ENCODE results near the gene HEXIM1.

Gene HEXIM1

DNA sequence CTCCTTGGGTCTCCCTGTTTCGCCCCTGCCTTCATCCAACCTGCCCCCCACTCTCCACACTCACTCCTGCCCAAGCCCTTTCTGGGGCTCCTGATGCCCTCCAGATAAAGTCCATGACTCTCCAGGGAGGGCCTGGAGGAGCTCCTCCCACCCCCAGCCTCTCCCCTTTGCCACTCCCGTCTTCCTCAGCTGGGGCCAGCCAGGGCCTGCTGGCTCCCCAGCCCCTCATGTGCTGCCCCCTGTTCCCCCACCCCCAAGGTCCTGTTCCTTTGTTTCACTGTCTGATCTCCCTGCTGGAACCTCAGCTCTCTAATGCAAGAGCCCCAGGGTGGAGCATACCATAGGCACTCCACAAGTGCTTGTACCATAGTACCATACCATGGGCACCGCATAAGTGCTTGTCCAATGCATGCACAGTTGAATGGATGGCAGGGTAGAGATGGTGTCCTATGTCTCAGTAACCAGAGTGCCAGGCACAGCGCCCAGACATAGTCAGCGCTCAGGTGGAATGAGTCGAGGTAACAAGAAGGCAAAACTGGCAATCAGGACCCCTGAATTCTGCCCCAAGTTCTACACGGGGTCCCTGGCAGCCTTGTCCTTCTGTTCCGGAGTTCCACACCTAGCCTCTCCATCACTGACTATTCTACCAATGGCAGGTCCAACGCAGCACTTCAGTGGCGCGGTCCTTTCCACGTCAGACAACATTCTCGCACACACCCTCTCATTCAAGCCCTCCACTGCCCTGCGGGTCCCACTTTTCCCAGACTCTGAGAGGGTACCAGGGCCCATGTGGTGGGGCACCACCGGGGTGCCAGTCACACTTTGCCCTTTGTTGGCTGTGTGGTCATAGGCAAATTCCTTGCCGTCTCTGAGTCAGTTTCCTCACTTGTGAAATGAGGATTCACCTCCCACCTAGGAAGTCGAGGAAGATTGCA lies 17.3 kb upstream of the HEXIM1 start:
- DNase-seq: no peak

DNA sequence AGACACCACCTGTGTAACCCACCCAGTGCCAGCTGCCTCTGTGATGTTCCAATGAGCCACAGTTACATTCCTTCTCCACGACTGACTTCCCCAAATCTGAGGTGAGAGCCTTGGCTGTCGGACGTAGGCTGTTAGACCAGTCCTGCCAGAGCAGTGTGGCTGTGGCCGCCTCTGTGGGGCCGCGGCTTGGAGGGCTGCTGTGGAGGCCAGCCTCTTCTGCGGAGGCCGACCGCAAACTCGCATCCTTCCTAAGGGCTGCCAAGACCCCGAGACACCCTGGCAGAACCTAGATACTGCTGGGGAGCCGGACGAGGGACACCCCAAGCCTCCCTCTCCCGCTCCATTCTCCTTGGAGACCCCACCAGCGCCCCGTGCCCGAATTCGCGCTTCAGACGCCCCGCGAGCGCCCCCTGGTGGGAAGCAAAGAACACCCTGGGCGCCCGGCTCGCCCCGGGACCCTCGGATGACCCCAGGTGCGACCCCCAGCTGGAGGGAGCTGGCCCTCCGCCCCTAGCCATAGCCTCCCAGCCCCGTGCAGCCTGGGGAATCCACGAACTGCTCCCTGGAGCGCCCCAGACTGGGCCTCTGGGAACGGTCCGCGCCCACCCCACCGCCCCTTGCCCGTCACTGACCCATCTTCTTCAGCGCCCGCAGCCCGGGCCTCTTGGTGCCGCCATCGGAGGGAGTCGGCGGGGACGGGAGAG lies 16.5 kb upstream of the HEXIM1 start:
- DNase-seq: no peak

DNA sequence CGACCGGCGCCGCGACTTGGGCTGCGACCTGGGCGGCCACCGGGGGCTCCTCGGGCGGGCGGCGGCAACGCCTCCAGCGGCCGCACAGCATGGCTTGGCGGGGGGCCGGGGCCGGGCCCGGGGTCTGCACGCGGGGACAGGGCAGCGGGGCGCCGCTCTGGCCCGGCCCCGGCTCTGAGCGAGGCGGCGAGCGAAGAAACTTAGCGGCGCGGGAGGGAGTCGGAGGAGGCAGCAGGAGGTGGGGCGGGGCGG lies 16.0 kb upstream of the HEXIM1 start, which contains the start of gene PLCD3:
TSS of gene PLCD3 (minus strand) at position 196 of the 252 bp plus-strand sequence. CDS start at position 91, 105 bp downstream.
- no peak for DNase-seq

DNA sequence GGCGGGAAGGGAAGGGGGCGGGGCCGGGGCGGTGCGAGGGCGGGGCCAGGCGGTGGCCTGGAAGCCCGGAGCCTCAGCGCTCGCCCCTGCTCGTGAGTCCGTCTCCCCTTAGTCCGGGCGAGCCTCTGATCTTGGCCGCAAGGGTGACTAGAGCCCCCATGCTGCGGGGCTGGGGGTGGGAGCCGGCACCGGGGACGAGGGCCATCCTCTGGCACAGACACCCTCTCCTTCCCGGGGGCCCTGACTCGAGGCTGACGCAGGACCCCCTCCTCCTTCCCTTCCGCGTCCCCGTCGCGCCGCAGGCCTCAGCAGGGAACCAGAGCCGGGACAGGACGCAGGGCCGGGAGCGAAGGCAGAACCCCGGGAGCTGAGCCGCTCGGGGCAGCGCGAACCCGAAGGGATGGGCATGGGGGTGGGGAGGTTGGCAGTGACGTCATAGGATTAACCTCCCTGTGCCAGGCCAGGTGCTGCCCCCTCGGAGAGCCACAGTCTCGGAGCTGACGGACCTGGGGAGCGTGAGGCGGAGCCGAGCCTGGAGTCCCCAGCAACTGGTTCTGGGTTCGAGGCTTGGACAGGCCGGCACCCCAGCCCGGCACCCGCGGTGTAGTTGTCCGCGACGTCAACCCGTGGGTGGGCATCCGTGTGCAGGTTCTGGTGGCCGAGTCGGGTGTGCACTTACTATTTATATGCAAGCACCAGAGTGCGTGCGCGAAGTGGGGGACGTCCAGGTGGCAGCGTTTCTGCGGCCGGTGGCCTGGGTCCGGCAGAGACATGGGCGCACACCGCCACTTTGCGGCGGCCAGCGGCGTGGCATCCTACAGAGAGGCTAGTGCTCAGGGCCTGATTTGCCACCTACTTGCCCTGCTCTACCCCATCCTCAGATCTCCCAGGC lies 15.5 kb upstream of the HEXIM1 start:
- peak; percentile 69 for DNase-seq

DNA sequence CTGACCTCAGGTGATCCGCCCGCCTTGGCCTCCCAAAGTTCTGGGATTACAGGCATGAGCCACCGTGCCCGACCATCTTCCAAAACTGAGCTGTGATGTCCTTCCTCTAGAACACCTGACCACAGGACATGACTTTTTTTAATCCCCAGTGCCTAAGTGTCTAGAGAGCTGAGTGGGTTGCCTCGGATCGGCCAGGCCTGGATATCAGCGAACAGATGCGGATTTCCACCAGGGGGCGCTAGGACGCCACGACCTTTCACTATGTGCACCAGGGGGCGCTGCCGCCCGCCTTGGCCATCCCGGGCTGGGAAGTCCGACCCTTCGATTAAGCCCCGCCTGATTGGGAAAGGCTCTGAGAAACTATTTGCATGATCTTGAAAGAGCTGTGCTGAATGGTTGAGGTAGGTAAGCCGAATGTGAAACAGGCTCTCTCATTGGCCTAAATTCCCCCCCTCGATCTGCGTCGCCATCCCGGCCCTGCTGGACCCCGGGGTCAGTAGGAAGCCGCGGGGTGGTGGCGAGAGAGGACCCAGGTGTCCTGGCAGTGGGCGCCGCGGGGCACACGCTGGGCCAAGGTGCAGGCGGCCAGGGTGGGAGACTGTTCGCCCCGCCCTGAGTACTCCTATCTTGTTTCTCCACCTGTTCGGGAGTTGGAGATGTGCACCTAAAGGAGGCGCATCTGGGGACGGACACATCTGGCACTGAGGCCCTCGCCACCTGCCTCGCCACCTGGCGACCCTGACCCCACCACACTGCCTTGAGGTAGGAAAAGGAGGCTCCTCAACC lies 12.9 kb upstream of the HEXIM1 start, which contains the start of gene ACBD4:
TSS of gene ACBD4 (plus strand) at position 496 of the 786 bp plus-strand sequence. CDS start 458 bp downstream, outside the sequence.
- DNase-seq: peak; percentile 96

DNA sequence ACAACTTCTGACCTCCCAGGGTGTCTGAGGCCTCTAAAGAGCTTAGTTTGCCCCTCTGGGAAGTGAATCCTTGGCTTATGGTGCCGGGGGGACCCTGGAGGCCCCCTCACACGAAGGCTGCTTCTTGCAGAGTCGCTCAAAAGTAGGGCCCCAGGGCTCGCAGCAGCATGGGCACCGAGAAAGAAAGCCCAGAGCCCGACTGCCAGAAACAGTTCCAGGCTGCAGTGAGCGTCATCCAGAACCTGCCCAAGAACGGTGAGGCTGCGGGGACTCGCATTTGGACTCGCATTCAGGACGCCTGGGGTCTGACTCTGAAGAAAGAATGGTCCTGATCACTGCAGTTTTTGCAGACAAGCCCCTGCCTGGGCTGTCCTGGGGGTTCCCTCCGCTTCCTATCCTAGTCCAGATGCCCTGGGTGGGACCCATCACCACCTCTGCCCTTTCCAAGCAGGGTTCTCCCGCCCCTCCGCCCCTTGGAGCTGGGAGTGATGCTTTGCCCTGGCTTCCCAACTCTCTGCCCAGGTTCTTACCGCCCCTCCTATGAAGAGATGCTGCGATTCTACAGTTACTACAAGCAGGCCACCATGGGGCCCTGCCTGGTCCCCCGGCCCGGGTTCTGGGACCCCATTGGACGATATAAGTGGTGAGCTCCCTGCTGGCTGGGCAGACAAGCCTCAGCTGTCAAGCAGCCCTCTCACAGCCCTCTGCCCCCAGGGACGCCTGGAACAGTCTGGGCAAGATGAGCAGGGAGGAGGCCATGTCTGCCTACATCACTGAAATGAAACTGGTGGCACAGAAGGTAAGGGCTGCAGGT lies 12.1 kb upstream of the HEXIM1 start:
- DNase-seq: no peak

DNA sequence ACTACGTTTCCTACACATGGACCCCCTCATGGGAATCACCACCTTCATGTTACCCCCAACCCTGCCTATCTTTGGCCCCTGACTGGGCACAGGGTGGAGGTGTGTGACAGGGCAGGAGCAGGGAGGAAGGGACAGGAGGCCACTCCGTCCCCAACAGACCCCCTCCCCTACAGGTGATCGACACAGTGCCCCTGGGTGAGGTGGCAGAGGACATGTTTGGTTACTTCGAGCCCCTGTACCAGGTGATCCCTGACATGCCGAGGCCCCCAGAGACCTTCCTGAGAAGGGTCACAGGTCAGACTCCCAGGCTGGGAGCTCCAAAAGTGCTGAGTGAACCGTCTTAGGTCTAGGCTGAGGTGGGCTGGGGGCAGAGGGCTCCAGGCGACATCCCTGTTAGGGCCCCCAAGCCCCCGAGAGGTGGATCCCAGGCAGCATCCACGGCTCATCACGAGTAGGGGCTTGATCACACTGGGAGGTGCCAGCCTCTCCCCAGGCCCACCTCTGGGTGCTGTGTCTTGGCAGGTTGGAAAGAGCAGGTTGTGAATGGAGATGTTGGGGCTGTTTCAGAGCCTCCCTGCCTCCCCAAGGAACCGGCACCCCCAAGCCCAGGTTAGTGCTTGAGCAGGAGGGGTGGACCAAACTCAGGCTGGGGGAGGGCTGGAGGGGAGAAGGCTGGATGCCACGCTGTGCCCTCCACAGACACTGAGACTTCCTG lies 11.3 kb upstream of the HEXIM1 start:
- DNase-seq: no peak

DNA sequence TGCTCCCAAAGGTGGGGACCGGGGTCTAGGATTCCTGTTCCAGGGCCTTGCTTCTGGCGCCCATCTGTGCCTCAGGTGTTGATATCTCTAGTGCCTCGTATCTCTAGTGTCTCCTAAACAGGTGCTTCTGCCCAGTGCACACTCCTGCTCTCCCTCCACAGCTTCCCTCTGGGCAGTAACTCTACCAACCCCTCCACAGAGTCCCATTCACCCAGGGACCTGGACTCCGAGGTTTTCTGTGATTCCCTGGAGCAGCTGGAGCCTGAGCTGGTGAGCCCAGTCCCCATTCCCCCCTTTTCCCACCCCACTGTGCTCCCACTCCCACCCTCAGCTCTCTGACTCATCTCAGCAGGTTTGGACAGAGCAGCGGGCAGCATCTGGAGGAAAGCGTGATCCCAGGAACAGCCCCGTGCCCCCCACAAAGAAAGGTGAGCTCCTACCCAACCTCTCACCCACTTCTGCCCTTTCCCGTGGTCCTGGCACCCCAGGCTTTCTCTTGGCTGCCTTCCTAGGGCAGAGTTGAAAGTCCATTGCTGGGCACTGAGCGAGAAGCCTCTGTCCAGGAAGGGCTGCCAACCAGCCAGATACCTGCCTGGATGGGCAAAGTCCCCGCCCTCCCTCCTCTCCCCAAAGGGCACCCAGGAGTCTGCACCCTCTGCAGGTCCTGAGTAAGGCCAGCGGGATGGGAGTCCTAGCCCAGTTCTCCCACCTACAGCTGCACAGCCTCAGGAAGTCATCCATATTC lies 10.5 kb upstream of the HEXIM1 start:
- DNase-seq: no peak

DNA sequence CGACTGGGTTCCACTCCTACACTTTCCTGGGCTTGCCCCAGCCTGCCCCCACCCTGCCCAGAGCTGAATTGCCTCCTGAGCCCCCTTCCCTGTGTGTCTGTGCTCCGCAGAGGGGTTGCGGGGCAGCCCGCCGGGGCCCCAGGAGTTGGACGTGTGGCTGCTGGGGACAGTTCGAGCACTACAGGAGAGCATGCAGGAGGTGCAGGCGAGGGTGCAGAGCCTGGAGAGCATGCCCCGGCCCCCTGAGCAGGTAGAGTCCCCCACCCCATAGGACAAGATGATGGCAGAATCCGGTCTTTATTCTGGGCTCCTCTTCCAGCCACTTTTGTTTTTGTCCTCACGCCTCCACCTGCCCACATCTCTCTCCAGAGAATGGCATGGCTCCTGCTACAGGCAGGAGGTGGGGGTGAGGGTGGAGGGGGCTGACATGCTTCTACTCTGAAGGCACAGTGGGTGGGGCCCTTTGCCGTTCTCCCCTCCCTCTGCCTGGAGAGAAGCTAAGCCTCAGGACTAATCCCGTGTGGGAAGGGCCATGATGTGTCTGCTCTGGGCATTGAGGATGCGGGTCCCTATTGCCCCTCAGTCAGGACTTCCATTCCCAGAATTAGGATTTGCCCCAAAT lies 9.3 kb upstream of the HEXIM1 start:
- no peak for DNase-seq

DNA sequence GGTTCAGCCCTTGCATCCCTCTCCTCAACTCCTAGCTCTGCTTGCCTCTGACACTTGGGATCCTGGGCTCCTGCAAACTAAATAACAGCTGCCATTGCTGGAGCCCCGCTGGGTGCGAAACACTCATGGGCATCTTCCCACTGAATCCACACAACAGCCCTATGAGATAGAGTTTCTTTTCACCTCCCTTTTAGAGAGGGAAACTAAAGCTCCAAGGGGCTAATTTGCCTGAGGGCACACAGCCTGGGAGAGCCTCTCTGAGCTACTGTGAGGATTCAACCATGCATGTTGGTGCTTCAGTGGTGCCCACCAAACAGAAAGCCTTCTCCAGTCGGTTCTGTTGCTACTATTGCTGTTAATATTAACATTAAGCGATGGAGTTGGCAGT lies 8.7 kb upstream of the HEXIM1 start:
- no peak for DNase-seq

DNA sequence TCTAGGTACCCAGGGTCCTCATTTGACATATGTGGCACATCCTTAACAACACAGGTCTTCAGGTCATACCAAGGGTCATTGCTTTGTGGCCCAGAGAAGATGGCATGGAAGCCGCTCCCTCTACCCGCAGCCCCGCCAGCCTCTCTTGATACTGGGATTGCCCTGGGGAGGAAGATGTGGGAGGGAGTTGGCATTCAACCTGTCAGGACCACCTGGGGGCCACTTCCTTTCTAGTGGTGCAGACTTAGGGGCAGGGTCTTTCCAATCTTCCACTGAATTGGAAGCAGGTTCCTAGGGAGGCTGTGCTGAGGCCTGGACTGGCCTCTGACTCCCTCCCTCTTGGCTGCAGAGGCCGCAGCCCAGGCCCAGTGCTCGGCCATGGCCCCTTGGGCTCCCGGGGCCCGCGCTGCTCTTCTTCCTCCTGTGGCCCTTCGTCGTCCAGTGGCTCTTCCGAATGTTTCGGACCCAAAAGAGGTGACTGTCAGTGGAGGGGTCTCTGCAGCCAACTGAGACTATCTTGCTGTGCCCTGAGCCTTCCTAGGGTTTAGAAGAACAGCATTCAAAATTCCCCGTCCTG lies 5.1 kb upstream of the HEXIM1 start:
- no peak for DNase-seq

DNA sequence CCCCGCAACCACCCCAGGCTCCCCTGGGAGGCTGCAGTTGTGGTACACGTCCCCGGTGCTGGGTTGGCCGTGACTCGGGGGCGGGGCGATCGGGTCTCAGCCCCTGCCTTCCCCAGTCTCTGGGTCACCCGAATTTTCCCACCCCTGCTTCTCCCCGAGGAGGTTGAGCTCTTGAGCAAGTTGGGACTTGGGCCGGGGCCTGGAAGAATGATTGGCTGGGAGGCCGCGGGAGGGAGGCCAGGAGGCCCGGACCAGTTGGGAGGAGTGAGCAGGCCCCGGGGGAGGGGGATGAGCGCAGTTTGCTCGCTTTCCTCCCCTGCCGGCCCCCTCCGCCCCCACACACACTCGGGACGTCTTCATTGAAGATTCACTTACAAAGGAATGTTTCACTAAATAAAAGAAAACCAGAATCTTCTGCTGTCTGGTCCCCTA lies 4.5 kb upstream of the HEXIM1 start:
- no peak for DNase-seq

DNA sequence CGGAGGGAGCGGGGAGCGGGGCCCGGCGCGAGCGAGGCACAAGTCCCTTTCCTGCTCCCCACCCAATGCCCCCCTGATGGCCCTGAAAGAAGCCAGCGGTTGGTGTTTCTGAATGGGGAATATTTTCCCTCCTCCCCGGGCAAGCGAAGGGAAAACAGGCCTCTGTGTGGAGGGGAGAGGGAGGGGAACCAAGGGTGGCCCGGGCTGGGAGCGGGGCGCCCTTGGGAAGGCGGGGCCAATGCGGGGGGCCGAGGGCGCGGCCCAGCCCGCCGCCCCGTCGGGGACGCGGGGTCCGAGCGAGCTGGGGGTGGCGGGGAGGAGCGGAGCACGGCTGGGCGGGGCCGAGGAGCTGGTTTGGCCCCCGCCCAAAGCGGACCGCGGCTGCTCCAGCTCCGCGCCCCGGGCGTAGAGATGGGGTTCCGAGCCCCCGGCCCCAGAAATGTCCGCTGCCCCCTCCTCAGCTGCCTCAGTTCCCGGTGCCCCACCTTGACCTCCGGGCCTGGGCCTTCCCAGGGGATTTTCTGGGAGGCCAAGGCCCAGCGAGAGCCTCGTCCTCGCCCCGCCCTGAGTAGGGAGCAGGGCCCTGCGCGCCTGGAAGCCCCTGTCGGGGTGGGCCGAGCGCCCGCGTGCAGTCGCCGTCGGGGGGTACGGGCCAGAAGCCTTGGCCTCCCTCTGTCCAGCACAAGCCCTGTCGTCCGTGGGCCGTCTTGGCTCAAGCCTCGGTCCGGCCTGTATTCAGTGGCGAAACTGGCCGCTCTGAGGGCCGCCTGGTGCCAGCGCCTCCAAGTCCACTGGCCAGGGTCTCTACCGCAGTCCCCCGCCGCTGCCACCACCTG lies 3.9 kb upstream of the HEXIM1 start:
- DNase-seq: no peak

DNA sequence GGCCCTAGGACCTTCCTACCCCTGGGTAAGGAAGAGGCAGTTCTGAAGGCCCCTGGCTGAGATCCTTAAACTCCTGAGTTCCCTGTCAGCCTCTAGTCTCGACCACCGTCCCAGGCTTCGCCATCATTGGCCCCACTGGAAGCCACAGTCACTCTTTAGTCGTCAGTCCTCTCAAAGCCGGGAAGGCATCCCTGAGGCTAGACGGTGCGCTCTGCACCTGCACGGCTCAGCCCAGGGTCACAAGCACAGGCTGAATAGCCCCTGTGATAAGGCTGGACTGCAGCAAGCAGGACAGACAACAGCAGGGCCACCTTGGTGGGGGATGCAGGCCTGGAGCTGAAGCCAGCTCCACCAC lies 3.3 kb upstream of the HEXIM1 start:
- DNase-seq: no peak

DNA sequence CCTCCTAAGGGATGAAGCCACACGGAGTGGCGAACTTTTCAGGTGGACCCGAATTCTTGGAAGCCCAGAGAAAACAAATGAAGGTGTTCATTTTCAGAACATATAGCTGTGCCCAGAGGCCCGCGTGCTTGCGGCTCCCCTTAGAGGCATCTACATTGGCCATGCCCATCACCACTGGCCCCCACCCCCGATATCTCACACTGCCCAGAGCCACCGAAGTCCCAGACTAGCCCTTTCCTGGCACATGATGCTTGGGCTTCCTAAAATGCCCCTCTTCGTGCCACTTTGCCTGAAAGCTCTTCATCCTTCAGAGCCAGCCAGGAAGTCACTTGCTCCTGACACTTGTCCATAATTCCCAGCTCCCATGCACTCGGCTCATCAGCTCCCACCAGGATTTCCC lies 2.1 kb upstream of the HEXIM1 start:
- no peak for DNase-seq

DNA sequence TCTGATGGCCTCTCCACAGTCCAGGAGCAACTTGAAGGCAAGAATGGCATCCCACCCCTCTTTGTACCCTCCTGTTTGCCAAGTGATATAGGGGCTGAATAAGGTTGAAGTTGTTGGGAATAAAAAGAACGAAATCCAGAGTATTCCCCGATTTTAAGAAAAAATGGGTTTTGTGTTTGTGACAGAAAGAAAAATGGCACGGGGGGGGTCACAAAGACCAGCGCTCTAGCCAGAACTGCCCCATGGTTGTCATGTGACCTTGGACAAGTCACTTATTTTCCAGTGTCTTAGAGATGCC lies 1.7 kb upstream of the HEXIM1 start:
- DNase-seq: no peak

DNA sequence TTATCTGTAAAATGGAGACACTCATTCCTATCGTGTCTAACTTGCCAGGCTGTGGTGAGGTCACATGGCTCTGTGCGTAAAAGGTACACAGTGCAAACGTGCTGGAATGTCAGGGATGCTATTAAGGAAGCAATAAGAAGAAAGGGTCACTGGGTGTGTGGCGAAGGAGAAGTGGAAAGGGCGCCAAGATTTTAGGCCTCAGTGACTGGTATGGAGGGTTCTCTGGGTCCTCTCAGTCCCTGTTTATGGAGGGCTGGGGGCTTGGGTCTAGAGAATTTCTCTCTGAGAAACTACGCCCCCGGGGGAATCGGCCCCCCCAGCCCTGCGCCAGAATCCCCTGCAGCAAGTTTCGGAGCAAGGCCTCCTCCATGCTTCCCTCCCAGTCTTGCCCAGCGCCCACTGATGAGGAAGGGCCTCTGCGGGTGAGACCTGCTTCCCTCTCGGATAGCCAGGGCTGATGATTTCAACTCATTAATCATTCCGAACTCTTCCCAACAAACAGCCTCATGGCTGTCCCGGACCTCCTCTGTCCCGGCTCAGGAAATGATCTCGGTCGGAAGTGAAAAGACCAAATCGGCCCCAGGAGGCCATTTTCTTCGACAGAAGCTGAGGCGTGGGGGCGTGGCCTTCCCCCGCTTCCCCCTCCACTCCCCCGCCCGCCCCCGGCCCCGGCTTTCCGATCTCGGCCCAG lies 1.2 kb upstream of the HEXIM1 start:
- DNase-seq: peak; percentile 93

All from NCI-H2227 treated with DMSO at 0.1 percent for 48 hours (cell line).